ENCODE measurements around the gene FRMD4A. TPM values are rescaled to one million over a fixed set of nuclear protein-coding genes. Genes with fewer than 3 reads are reported as not detected.

FRMD4A gene
- total and polyA plus RNA-seq, 10 of the 15 experiments (the other 5 are each of a cell fraction or from before 2014, with no cell fraction given), result 17.8 to 75.2 (median 39.1) TPM

- ATAC-seq (no peak), DNase-seq (ENCODE audit: low read depth, low spot score) (no peak), FAIRE-seq (no peak)
- in situ Hi-C loops (cut with MboI), result no loop called here
- no TSS peak for BruUV-seq (replicated peaks)
- Histone ChIP-seq H3K27ac (ENCODE audit: control insufficient read depth, insufficient read depth) (no peak overlapping the region), H3K4me2 (ENCODE audit: control insufficient read depth, insufficient read depth) (no peak overlapping the region), H3K4me1 (ENCODE audit: control insufficient read depth, insufficient read depth, low read length) (no peaks in the 10 kb centered on the region), H4K20me1 (ENCODE audit: control insufficient read depth, insufficient read depth) (no peaks in the 10 kb centered on the region), H3K79me2 (ENCODE audit: control insufficient read depth, insufficient read depth, low read length) (no peaks in the 10 kb centered on the region), H3K9me3 (replicated peaks; ENCODE audit: control insufficient read depth, insufficient read depth, low read length) (no peaks in the 10 kb centered on the region), H3K4me3 (no peak overlapping the region), H2AFZ (ENCODE audit: control insufficient read depth, low read depth, low read length) (no peak overlapping the region), H3K27me3 (replicated peaks in 1 of 2; ENCODE audit: control insufficient read depth in 2 of 2, insufficient read depth in 2 of 2, low read length in 1 of 2) (no peaks in the 10 kb centered on the region; a peak in 1 of 4 replicates), H3K9ac (ENCODE audit: control insufficient read depth, insufficient read depth, low read length) (no peak overlapping the region), H3K36me3 (ENCODE audit: control insufficient read depth in 2 of 2, insufficient read depth in 2 of 2, low read length in 1 of 2) (no peaks in the 10 kb centered on the region)
- WGBS (ENCODE audit: insufficient coverage, insufficient replicate concordance, low lambda C conversion rate, missing lambda C conversion rate), result 12% methylated on average over 10 of the region's 10 CpGs
- intact Hi-C loops (cut with micrococcal nuclease; ENCODE audit: unreplicated experiment), result no loop called here
- ChIA-PET RAD21 (ENCODE audit: unreplicated experiment) (no interaction called here), SMC1A (ENCODE audit: uncharacterized antibody, unreplicated experiment) (no interaction called here), POLR2A (no interaction called here), CTCF (no interaction called here)
- TF ChIP-seq HDAC2 (IDR thresholded peaks at IDR 0.05) (no peak), SIX5 (IDR thresholded peaks at IDR 0.05; ENCODE audit: low read depth, low read length, severe bottlenecking) (no peak), ATF3 (IDR thresholded peaks at IDR 0.05; ENCODE audit: borderline replicate concordance, extremely low read depth, low read depth, low read length) (no peak), USF1 (IDR thresholded peaks at IDR 0.05; ENCODE audit: borderline replicate concordance, extremely low read length, insufficient read depth, low read depth, low read length) (no peak), MEF2B (IDR thresholded peaks at IDR 0.05; ENCODE audit: partially characterized antibody, poor library complexity, severe bottlenecking) (no peak), STAT1 (conservative IDR thresholded peaks at IDR 0.05) (no peak), DPF2 (IDR thresholded peaks at IDR 0.05) (no peak), CTCF (IDR thresholded peaks at IDR 0.05 in 2 of 3, conservative IDR thresholded peaks at IDR 0.05 in 1 of 3; ENCODE audit: control insufficient read depth in 2 of 3, extremely low read depth in 1 of 3, insufficient read depth in 1 of 3, low read depth in 3 of 3, low read length in 3 of 3) (no peak), ZBTB33 (IDR thresholded peaks at IDR 0.05) (no peak), HDGF (IDR thresholded peaks at IDR 0.05) (no peak)
Measured at GRCh38 chr10:14309593-14309992, 21.1 kb downstream of the FRMD4A start.

Data from GM12878 (cell line).